GM19025 (cell line): ENCODE data around the gene TRIM7.
"Not testable (repeated sequence)": the region's sequence is repeated elsewhere in the genome, so short reads cannot be mapped to it uniquely, and the experiment has no call there.

Source experiments
- ATAC-seq: cut with Tn5 transposase; IDR thresholded peaks from one replicate; pipeline ENCODE4 v1.9.1; 2021; ENCODE audit warnings: mild to moderate bottlenecking, low read depth, moderate library complexity; ENCODE audit not compliant: unreplicated experiment

Gene TRIM7

DNA sequence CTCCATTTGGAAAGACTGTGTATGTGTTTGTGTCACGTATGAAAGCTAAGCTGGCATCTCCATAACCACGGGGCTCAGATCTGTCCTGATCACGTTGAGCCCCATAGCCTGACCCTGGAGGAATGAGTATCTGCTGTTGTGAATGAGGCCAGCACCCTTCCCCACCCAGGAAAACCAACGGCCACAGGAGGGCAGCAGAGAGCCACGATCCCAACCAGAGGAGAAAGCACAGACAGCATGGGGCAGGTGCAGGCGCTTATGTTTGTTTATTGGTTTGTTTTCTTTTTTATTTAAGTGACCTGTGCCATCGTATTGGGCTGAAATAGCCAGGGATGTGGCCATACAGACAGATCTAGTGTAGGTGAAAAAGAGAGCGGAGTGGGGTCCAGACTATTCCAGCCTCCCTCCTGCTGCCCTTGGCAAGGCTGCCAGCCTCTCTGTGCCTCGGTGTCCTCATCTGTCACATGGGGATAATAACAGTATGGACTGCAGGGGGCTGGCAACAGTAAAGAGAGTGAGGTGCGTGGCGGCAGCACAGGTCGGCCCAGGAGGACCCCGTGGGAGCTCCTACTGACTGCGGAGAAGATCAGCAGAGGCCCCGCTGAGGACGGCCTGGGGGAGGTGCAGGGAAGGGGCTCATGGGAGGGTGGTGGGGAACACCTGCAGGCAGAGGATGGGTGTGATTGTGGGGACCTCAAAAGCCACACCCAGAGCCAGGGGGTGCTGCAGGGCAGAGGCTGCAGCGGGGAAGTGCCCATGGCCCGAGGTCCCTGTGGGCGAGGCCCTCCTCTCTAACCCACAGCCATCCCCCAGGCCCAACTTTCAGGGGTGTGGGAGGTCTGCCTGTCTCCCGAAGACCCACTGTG lies 45.5 kb downstream of the TRIM7 start:
- ATAC-seq, result no peak

DNA sequence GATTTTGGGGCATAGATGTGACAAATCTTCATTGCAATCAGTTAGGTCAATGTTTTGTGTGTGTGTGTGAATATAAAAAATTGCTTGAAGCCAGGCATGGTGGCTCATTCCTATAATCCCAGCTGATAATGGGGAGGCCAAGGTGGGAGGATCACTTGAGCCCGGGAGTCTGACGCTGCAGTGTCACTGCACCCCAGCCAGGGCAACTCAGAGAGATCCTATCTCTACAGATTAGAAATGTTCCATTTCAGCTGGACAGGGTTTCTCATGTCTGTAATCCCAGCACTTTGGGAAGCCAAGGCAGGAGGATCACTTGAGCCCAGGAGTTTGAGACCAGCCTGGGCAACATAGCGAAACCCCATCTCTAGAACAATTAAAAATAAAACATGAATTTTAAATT lies 46.1 kb downstream of the TRIM7 start:
- no peak for ATAC-seq

DNA sequence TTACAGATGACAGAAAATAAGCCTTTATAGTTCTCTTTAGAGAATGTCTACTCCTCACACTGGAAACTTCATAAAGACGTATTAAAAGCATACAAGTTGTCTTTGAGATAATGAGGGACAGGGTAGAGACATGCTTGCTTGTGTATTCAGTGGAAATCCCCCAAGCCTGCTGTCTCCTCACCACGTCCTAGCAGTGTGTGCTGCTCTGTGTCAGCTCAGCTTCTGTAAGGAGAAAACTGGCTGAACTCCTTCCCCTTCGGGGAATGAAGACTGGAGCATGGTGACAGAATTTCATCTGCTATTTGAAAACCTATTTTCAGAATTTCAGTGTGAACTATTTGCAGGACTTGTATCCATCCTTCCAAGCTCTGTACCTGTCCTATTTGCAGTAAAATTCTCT lies 48.2 kb downstream of the TRIM7 start:
- ATAC-seq, result no peak

GRCh38 chr5:181153814-181154213 lies 51.2 kb downstream of the TRIM7 start:
- no peak for ATAC-seq

DNA sequence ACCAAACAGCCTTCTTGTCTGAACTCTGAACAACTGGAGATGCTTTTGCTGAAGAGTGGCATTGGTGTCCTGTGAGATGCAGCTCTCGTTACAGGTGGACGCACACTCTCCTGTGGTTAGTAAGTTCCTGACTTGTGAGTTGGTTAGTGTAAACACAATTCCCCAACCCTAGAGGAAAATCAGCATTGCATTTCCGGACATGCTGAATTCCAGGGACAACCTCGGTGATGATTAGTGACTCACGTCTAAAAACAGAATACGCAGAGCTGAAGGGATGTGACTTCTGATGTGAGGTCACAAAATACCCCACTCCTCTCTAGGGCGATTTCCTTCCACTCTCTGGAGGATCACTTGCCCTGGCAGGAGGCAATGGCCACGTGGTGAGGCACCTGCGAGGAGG lies 52.6 kb downstream of the TRIM7 start:
- no peak for ATAC-seq

- ATAC-seq, result no peak
These were observed 53.9 kb downstream of the TRIM7 start for GRCh38 chr5:181151146-181151545.

DNA sequence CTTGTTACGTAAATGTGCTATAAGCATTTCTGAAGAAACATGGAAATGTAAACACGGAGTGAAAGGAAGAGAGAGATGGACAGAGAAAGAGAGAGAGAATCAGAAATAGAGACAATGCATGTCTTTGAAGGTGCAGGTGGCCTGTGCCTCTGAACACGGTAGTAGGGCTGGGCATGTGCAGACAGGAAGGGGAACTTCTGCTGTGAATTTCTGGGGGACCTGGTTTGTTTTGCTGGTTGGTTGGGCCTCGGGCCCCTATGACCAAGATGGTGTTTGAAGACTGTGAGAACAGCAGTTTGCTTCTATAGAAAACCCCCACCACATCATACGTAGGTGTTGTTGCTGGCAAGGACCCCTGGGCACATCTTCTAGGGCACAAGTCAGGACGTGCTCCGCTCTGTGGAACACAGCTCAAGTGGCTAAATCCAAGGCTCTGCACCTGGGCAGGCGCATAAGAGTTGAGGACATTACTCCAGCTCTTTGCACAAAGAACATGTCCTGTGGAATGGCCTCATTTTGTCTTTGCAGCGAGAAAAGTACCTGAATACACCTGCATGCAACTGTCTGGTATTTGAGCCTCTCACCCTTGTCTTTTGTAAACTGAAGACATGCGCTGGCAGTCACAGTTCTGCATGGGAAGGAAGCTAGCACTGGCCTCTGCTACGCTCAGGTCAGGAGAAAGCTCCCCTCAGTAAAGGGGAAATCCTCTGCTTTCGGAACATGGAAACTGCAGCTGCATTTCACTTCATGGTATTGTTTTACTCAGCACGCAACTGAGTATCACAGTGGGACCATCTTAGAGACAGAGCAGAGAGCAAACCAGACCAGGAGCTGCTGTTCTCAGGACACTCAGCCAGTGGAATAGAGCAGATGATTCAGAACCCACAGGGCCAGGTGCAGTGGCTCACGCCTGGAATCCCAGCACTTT lies 54.9 kb downstream of the TRIM7 start:
- ATAC-seq, result peak; percentile 70

DNA sequence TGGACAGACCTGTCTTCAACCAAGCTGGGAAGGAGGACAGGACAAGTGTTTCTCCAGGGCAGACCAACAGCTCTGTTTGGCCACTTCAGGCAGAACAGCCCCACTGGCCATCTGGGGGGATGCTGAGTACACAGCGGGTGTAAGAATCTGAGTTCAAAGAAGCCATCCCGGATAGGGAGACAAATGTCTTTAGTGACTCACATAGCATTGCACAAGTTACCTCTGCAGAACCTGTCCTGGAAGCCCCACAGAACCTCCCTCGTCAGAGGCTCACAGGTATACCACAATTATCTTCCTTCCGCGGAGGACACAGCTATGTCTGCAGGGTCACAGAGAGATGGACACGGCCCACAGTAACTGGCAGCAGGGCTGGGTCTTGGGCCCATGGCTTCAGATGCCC lies 55.6 kb downstream of the TRIM7 start:
- ATAC-seq, result no peak

- ATAC-seq, result not testable (repeated sequence)
These were observed 57.9 kb downstream of the TRIM7 start, which contains the start of gene OR2V2 for GRCh38 chr5:181146927-181147636. Gene OR2V2 (plus strand): TSS chr5:181147586. CDS start chr5:181154943, 7,357 bp downstream.

DNA sequence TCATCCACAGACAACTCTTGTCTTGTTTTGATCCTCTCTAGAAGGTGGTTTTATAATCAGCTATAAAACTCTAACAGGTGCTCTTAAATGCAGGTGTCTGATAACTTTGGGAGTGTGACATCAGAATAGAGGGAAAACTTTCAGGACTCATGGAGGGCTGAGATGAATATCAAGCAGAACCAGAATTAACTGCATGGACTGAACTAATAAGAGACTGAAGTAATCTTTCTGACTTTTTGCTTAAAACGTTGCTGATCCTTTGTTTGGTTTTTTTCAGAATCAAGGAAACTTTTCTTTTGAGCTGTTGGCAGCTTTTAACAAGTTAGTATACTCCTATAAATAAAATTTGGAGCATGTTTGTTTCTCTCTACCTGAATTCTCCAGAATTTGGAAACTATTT lies 59.9 kb downstream of the TRIM7 start:
- ATAC-seq, result no peak
